K562 (cell line): ENCODE measurements around the gene GGNBP2. TPM values are rescaled to one million over a fixed set of nuclear protein-coding genes. Genes with fewer than 3 reads are reported as not detected.
A peak's percentile ranks its signal among the peaks of the same experiment; 100 is the strongest.

Source experiments
- CHCHD3 ChIP-seq: fragments of 250-450 bp; sonication (Bioruptor Pico); IDR thresholded peaks from 2 replicates; pipeline ENCODE4 v2.1.2; 2022; ENCODE audit warnings: mild to moderate bottlenecking
- CREM ChIP-seq: IDR thresholded peaks from 2 replicates; pipeline ENCODE4 v1.6.1; 2014; ENCODE audit warnings: antibody characterized with exemption, low read depth
- CTBP1 ChIP-seq: fragments of 450-650 bp; IDR thresholded peaks from 2 replicates; pipeline ENCODE4 v1.6.1; 2016; ENCODE audit warnings: borderline replicate concordance
- MYBL2 ChIP-seq, 2 experiments: fragments of 450-650 bp in 1 of 2; sonication (generic) in 1 of 2; formaldehyde crosslinking in 1 of 2; IDR thresholded peaks; 2 replicates each; pipeline versions ENCODE4 v1.6.1 to v1.8.1; 2017 to 2022; ENCODE audit warnings: borderline replicate concordance in 1 of 2, inconsistent platforms in 1 of 2, low read depth in 1 of 2, mild to moderate bottlenecking in 1 of 2, missing genetic modification reagents in 1 of 2, moderate library complexity in 1 of 2
- POLR2AphosphoS5 ChIP-seq: IDR thresholded peaks from 2 replicates; pipeline ENCODE4 v1.6.1; 2011; ENCODE audit warnings: mild to moderate bottlenecking, low read depth, low read length, moderate library complexity; ENCODE audit not compliant: control insufficient read depth, insufficient read depth
- SMARCA5 ChIP-seq: fragments of 450-650 bp; IDR thresholded peaks from 2 replicates; pipeline ENCODE4 v1.6.1; 2016
- ZNF174 ChIP-seq: fragments of 250-450 bp; sonication (Bioruptor Pico); IDR thresholded peaks from 2 replicates; pipeline ENCODE4 v1.4.0; 2020; ENCODE audit warnings: mild to moderate bottlenecking
- ZNF197 ChIP-seq: fragments of 200-800 bp; sonication (Bioruptor generic); IDR thresholded peaks from 2 replicates; pipeline ENCODE4 v1.6.1; 2016; ENCODE audit warnings: low read depth, missing genetic modification characterization, missing compliant biosample characterization
- ZNF3 ChIP-seq: fragments of 250-450 bp; sonication (Bioruptor Pico); IDR thresholded peaks from 2 replicates; pipeline ENCODE4 v1.5.0; 2021; ENCODE audit warnings: mild to moderate bottlenecking, moderate library complexity
- ZNF75A ChIP-seq: fragments of 450-650 bp; formaldehyde crosslinking; IDR thresholded peaks from 2 replicates; pipeline ENCODE4 v1.4.0; 2020; ENCODE audit warnings: mild to moderate bottlenecking
- polyA plus RNA-seq, 8 experiments: library from polyadenylated mRNA; depleted of rRNA in 4 of 8; stranded (reverse) in 5 of 8; unstranded in 3 of 8; fragments of >200 nt; fragmentation: Nextera tagmentation in 2 of 8; fragmentation: Illumina TruSeq in 1 of 8; extraction: Ambion mirVana in 2 of 8; extraction: Trizol in 1 of 8; gene quantifications; 2 replicates each; pipeline versions ENCODE4 v1.2.1 to v1.2.3, GENCODE V29; 2011 to 2014; ENCODE audit warnings: inconsistent platforms in 1 of 8, missing spikeins in 1 of 8
- total RNA-seq, 7 experiments: library from RNA; depleted of rRNA in 6 of 7; stranded (reverse); fragments of >200 nt in 6 of 7; fragmentation: Illumina TruSeq in 2 of 7; extraction: Trizol in 2 of 7; gene quantifications; 2 replicates each; pipeline versions ENCODE4 v1.2.1 to v1.2.3, GENCODE V29; 2011 to 2021; ENCODE audit warnings: low replicate concordance in 1 of 7
- TF ChIP-seq, protein P1 (sequence below): fragments of 450-650 bp; IDR thresholded peaks from 2 replicates; pipeline ENCODE4 v1.7.0; 2016; ENCODE audit warnings: borderline replicate concordance
- TF ChIP-seq, protein P2 (sequence below), 3 experiments: IDR thresholded peaks in 2 of 3; conservative IDR thresholded peaks in 1 of 3; 2 replicates each; pipeline ENCODE4 v1.5.1; 2011 to 2012; ENCODE audit warnings: low read length in 3 of 3, mild to moderate bottlenecking in 3 of 3, control low read depth in 2 of 3, improper control_type of control experiment in 1 of 3, inconsistent platforms in 1 of 3, low read depth in 1 of 3, mixed read lengths in 1 of 3, moderate library complexity in 1 of 3; ENCODE audit not compliant: insufficient read depth in 2 of 3
- TF ChIP-seq, protein P3 (sequence below): sonication (generic); formaldehyde crosslinking; IDR thresholded peaks from 2 replicates; pipeline ENCODE4 v1.5.0; 2020; ENCODE audit warnings: missing genetic modification reagents
- TF ChIP-seq, protein P4 (sequence below): fragments of 450-650 bp; conservative IDR thresholded peaks from 2 replicates; pipeline ENCODE4 v1.6.1; 2016; ENCODE audit warnings: missing genetic modification characterization, low read depth, mild to moderate bottlenecking, control low read depth, missing compliant biosample characterization
- TF ChIP-seq, protein P5 (sequence below): sonication (generic); formaldehyde crosslinking; IDR thresholded peaks from 2 replicates; pipeline ENCODE4 v1.8.1; 2023; ENCODE audit warnings: mild to moderate bottlenecking, missing genetic modification reagents
- TF ChIP-seq, protein P6 (sequence below), 2 experiments: fragments of 450-650 bp; conservative IDR thresholded peaks; 2 replicates each; pipeline ENCODE4 v1.6.1; 2017; ENCODE audit warnings: mild to moderate bottlenecking in 2 of 2, moderate library complexity in 2 of 2

The GGNBP2 gene
- total and polyA plus RNA-seq, 9 of the 15 experiments (the other 6 are each of a cell fraction or from before 2014, with no cell fraction given): 35.7 to 96.6 (median 64.1) TPM

DNA sequence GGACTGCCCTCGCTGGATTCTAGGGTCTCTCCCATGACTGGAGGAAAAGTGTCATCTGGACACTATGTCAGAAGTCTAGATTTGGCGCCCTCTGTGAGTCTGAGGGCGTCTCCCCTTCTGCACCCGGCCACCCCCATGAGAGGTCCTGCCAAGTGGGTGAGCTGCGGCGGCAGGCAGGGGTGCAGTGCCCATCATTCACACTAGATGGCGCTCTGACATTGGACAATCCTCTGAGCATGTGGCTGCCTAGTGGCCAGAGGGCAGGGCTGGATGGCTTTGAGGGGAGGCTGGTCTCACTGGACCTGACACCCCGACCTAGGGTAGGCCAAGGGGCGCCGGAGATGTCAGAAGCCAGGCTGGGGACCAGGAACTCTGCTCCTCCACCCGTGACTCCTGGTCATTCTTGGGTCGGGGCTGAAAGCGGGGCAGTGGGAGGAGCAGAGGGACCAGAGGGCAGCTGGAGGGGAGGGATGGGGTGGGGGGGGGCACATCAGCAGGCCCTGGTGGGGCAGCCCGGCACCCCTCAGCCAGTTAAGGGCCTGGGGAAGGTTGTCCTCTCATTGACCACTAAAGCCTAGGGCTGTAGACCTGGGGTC is 84.6 kb downstream of the GGNBP2 start (continued):
- TF ChIP-seq, protein P1, sequence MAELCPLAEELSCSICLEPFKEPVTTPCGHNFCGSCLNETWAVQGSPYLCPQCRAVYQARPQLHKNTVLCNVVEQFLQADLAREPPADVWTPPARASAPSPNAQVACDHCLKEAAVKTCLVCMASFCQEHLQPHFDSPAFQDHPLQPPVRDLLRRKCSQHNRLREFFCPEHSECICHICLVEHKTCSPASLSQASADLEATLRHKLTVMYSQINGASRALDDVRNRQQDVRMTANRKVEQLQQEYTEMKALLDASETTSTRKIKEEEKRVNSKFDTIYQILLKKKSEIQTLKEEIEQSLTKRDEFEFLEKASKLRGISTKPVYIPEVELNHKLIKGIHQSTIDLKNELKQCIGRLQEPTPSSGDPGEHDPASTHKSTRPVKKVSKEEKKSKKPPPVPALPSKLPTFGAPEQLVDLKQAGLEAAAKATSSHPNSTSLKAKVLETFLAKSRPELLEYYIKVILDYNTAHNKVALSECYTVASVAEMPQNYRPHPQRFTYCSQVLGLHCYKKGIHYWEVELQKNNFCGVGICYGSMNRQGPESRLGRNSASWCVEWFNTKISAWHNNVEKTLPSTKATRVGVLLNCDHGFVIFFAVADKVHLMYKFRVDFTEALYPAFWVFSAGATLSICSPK: no peak
- TF ChIP-seq ZNF197 (CRISPR knock-in tag) (no peak), CREM (peak; percentile 39; the same call in 1 of the 2 replicates), SMARCA5 (no peak), ZNF75A (no peak), CTBP1 (0 out of 2 replicates have a peak, but pooled peaks have one; percentile 24), POLR2AphosphoS5 (no peak), MYBL2 (IDR thresholded peaks at IDR 0.05; ENCODE audit: low read depth) (no peak), MYBL2 (CRISPR knock-in tag; IDR thresholded peaks at IDR 0.05; ENCODE audit: borderline replicate concordance) (no peak), ZNF174 (CRISPR knock-in tag) (no peak), CHCHD3 (CRISPR knock-in tag) (no peak), ZNF3 (CRISPR knock-in tag) (no peak)
- TF ChIP-seq, protein P2, sequence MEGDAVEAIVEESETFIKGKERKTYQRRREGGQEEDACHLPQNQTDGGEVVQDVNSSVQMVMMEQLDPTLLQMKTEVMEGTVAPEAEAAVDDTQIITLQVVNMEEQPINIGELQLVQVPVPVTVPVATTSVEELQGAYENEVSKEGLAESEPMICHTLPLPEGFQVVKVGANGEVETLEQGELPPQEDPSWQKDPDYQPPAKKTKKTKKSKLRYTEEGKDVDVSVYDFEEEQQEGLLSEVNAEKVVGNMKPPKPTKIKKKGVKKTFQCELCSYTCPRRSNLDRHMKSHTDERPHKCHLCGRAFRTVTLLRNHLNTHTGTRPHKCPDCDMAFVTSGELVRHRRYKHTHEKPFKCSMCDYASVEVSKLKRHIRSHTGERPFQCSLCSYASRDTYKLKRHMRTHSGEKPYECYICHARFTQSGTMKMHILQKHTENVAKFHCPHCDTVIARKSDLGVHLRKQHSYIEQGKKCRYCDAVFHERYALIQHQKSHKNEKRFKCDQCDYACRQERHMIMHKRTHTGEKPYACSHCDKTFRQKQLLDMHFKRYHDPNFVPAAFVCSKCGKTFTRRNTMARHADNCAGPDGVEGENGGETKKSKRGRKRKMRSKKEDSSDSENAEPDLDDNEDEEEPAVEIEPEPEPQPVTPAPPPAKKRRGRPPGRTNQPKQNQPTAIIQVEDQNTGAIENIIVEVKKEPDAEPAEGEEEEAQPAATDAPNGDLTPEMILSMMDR (IDR thresholded peaks at IDR 0.05 in 2 of 3, conservative IDR thresholded peaks at IDR 0.05 in 1 of 3; ENCODE audit: insufficient read depth in 2 of 3, low read depth in 1 of 3, low read length in 3 of 3): peak; percentile 97 to 98 (median 98)
- TF ChIP-seq, protein P3, sequence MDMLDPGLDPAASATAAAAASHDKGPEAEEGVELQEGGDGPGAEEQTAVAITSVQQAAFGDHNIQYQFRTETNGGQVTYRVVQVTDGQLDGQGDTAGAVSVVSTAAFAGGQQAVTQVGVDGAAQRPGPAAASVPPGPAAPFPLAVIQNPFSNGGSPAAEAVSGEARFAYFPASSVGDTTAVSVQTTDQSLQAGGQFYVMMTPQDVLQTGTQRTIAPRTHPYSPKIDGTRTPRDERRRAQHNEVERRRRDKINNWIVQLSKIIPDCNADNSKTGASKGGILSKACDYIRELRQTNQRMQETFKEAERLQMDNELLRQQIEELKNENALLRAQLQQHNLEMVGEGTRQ (CRISPR knock-in tag): no peak
- TF ChIP-seq, protein P4, sequence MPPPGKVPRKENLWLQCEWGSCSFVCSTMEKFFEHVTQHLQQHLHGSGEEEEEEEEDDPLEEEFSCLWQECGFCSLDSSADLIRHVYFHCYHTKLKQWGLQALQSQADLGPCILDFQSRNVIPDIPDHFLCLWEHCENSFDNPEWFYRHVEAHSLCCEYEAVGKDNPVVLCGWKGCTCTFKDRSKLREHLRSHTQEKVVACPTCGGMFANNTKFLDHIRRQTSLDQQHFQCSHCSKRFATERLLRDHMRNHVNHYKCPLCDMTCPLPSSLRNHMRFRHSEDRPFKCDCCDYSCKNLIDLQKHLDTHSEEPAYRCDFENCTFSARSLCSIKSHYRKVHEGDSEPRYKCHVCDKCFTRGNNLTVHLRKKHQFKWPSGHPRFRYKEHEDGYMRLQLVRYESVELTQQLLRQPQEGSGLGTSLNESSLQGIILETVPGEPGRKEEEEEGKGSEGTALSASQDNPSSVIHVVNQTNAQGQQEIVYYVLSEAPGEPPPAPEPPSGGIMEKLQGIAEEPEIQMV (tag): no peak
- TF ChIP-seq, protein P5, sequence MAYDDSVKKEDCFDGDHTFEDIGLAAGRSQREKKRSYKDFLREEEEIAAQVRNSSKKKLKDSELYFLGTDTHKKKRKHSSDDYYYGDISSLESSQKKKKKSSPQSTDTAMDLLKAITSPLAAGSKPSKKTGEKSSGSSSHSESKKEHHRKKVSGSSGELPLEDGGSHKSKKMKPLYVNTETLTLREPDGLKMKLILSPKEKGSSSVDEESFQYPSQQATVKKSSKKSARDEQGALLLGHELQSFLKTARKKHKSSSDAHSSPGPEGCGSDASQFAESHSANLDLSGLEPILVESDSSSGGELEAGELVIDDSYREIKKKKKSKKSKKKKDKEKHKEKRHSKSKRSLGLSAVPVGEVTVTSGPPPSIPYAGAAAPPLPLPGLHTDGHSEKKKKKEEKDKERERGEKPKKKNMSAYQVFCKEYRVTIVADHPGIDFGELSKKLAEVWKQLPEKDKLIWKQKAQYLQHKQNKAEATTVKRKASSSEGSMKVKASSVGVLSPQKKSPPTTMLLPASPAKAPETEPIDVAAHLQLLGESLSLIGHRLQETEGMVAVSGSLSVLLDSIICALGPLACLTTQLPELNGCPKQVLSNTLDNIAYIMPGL (CRISPR knock-in tag): no peak
- TF ChIP-seq, protein P6, sequence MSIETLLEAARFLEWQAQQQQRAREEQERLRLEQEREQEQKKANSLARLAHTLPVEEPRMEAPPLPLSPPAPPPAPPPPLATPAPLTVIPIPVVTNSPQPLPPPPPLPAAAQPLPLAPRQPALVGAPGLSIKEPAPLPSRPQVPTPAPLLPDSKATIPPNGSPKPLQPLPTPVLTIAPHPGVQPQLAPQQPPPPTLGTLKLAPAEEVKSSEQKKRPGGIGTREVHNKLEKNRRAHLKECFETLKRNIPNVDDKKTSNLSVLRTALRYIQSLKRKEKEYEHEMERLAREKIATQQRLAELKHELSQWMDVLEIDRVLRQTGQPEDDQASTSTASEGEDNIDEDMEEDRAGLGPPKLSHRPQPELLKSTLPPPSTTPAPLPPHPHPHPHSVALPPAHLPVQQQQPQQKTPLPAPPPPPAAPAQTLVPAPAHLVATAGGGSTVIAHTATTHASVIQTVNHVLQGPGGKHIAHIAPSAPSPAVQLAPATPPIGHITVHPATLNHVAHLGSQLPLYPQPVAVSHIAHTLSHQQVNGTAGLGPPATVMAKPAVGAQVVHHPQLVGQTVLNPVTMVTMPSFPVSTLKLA (conservative IDR thresholded peaks at IDR 0.05): peak in 1 of 2 experiments; percentile 43; a peak in 1 of 4 replicates
